Left lung (tissue), 10 donors: Measurements from ENCODE around the gene SPNS1. TPM values are rescaled to one million over a fixed set of nuclear protein-coding genes. Genes with fewer than 3 reads are reported as not detected.

Experiments
- ATAC-seq: fragments of 200-7000 bp; cut with Tn5 transposase; one replicate; pipeline ENCODE4 v1.9.1; 2020; ENCODE audit warnings: moderate library complexity
- DNase-seq, 4 donors: peaks; one replicate each; pipeline ENCODE4 v3.0.0-alpha.2; 2013 to 2020
- H3K27ac ChIP-seq, 2 donors: fragments of 200-600 bp; sonication (generic) in 1 of 2; one replicate each; pipeline versions ENCODE4 v1.5.0 to v1.8.0; 2020 to 2021
- H3K27me3 ChIP-seq, 2 donors: fragments of 200-600 bp; sonication (generic) in 1 of 2; one replicate each; pipeline versions ENCODE4 v1.5.0 to v1.8.0; 2020 to 2021
- H3K36me3 ChIP-seq, 2 donors: fragments of 200-600 bp; sonication (generic) in 1 of 2; one replicate each; pipeline versions ENCODE4 v1.5.0 to v1.8.0; 2020 to 2021
- H3K4me1 ChIP-seq, 2 donors: fragments of 200-600 bp; one replicate each; pipeline ENCODE4 v1.8.0; 2021
- H3K4me3 ChIP-seq, 2 donors: fragments of 200-600 bp; sonication (generic) in 1 of 2; one replicate each; pipeline versions ENCODE4 v1.5.0 to v1.8.0; 2020 to 2021; ENCODE audit warnings: mild to moderate bottlenecking in 1 of 2
- H3K9me3 ChIP-seq, 2 donors: fragments of 200-600 bp; sonication (generic) in 1 of 2; one replicate each; pipeline versions ENCODE4 v1.5.0 to v1.8.0; 2020 to 2021
- CTCF ChIP-seq, 2 donors: fragments of 200-600 bp; sonication (generic) in 1 of 2; IDR thresholded peaks; one replicate each; pipeline versions ENCODE4 v1.5.0 to v1.8.0; 2021; ENCODE audit warnings: antibody characterized with exemption in 2 of 2
- intact Hi-C, 2 donors: fragments of 100-400 bp; cut with DNase I; formaldehyde crosslinking; loops; one replicate each; pipeline versions ENCODE4 v1.11.2 to v1.14.2; 2022
- polyA plus RNA-seq, 6 donors: library from polyadenylated mRNA; unstranded; fragments of 120-200 nt; gene quantifications; one replicate each; pipeline ENCODE4 v1.2.1, GENCODE V29; 2013; ENCODE audit not compliant: insufficient read length in 6 of 6
- total RNA-seq, 2 donors: library from RNA; stranded (reverse); fragmentation: NEBNext Ultra II Directional; extraction: Animal tissue kit (Norgen Biotek cat#: 25700); gene quantifications; one replicate each; pipeline ENCODE4 v1.2.1, GENCODE V29; 2021
- donor health status: DM: no; HTN: yes; CAD: no.
- donor health status: DM: no; HTN: no; CAD: no.

Gene SPNS1
- total and polyA plus RNA-seq, 8 donors, result 27.3 to 61.5 (median 32.7) TPM

GRCh38 chr16:28987170-28987853 is 12.7 kb downstream of the SPNS1 start:
- no peak for ATAC-seq
- no peaks in the 10 kb centered on the region for H3K27me3 ChIP-seq
- H3K4me3 ChIP-seq, result peak overlapping the region in 1 of 2 donors; percentile 35
- no peak for DNase-seq
- H3K9me3 ChIP-seq, result peaks cover 0 to 5% of the 10 kb centered on the region in 2 donors
- peaks cover 0 to 84% of the 10 kb centered on the region in 2 donors for H3K36me3 ChIP-seq
- H3K4me1 ChIP-seq, result peaks cover 0 to 17% of the 10 kb centered on the region in 2 donors
- intact Hi-C loops, result no loop called here
- TF ChIP-seq CTCF (IDR thresholded peaks at IDR 0.05), result no peak
- no peak overlapping the region for H3K27ac ChIP-seq

- H3K27ac ChIP-seq, result no peak overlapping the region
- ATAC-seq (no peak), DNase-seq (no peak)
- no peak for TF ChIP-seq CTCF (IDR thresholded peaks at IDR 0.05)
- H3K27me3 ChIP-seq, result no peaks in the 10 kb centered on the region
- intact Hi-C loops, result no loop called here
- H3K36me3 ChIP-seq, result peaks cover 0 to 64% of the 10 kb centered on the region in 2 donors
- peaks cover 0 to 5% of the 10 kb centered on the region in 2 donors for H3K9me3 ChIP-seq
- no peak overlapping the region for H3K4me3 ChIP-seq
- H3K4me1 ChIP-seq, result peaks cover 0 to 11% of the 10 kb centered on the region in 2 donors
Observed at GRCh38 chr16:28989363-28989762, 14.8 kb downstream of the SPNS1 start.

- peaks cover 0 to 2% of the 10 kb centered on the region in 2 donors for H3K4me1 ChIP-seq
- H3K36me3 ChIP-seq, result peaks cover 0 to 54% of the 10 kb centered on the region in 2 donors
- ATAC-seq (no peak), DNase-seq (no peak)
- no peaks in the 10 kb centered on the region for H3K27me3 ChIP-seq
- TF ChIP-seq CTCF (IDR thresholded peaks at IDR 0.05), result no peak
- no peak overlapping the region for H3K27ac ChIP-seq
- peaks cover 0 to 5% of the 10 kb centered on the region in 2 donors for H3K9me3 ChIP-seq
- H3K4me3 ChIP-seq, result no peak overlapping the region
- intact Hi-C loops, result no loop called here
Observed at GRCh38 chr16:28990375-28991040, 15.9 kb downstream of the SPNS1 start.

- ATAC-seq (no peak), DNase-seq (no peak)
- Histone ChIP-seq H3K9me3 (peaks cover 0 to 2% of the 10 kb centered on the region in 2 donors), H3K27me3 (no peaks in the 10 kb centered on the region), H3K36me3 (peaks cover 0 to 42% of the 10 kb centered on the region in 2 donors), H3K4me3 (no peak overlapping the region), H3K27ac (no peak overlapping the region), H3K4me1 (no peaks in the 10 kb centered on the region)
- TF ChIP-seq CTCF (IDR thresholded peaks at IDR 0.05), result no peak
- intact Hi-C loops, result no loop called here
Observed at GRCh38 chr16:28991687-28992086, 17.1 kb downstream of the SPNS1 start.

- Histone ChIP-seq H3K27ac (no peak overlapping the region), H3K4me1 (no peaks in the 10 kb centered on the region), H3K9me3 (no peaks in the 10 kb centered on the region), H3K4me3 (no peak overlapping the region), H3K36me3 (peaks cover 0 to 34% of the 10 kb centered on the region in 2 donors), H3K27me3 (no peaks in the 10 kb centered on the region)
- no peak for ATAC-seq
- TF ChIP-seq CTCF (IDR thresholded peaks at IDR 0.05), result no peak
- DNase-seq, result no peak
- intact Hi-C loops, result no loop called here
Observed at GRCh38 chr16:28992496-28992895, 17.9 kb downstream of the SPNS1 start.
